ENCODE results near the gene CPSF4.

DNA sequence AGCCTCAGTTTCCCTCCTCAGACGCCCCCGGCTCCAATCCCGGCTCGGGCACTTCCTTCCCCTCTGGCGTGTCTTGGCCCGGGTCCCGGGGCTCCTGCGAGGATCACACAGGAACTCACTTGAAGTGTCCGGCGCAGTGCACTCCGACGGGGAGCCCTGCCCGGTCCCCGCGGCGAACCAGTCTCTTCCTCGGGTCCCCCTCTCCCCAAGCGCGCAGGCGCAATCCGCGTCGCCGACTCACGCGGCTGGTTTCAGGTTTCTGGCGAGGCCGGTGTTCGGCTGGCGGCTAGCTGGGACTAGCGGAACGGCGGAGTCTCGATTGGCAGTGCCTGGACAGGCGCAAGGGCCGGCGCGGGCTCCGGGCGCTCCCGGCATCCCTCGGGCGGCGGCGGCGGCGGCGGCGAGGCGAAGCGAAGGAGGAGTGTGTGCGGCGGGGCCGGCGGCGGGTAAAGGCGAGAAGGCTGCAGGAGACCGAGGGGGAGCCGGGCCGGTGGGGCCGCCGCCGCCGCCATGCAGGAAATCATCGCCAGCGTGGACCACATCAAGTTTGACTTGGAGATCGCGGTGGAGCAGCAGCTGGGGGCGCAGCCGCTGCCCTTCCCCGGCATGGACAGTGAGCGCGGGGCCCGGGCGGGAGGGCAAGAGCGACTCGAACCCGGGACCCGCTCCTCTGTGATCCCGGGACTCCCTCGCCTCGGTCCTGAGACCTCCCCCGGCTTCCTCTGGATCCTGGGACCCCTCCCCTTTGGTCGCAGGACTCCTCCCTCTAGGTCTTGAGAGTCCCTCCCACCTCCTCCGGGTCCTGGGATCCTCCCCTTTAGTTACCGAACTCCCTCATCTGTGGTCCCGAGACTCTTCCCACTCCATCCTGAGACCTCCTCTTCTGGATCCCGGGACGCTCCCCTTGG, at the start of gene CPSF4, which contains the start of gene PTCD1:
- TF ChIP-seq, protein P1, sequence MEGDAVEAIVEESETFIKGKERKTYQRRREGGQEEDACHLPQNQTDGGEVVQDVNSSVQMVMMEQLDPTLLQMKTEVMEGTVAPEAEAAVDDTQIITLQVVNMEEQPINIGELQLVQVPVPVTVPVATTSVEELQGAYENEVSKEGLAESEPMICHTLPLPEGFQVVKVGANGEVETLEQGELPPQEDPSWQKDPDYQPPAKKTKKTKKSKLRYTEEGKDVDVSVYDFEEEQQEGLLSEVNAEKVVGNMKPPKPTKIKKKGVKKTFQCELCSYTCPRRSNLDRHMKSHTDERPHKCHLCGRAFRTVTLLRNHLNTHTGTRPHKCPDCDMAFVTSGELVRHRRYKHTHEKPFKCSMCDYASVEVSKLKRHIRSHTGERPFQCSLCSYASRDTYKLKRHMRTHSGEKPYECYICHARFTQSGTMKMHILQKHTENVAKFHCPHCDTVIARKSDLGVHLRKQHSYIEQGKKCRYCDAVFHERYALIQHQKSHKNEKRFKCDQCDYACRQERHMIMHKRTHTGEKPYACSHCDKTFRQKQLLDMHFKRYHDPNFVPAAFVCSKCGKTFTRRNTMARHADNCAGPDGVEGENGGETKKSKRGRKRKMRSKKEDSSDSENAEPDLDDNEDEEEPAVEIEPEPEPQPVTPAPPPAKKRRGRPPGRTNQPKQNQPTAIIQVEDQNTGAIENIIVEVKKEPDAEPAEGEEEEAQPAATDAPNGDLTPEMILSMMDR (IDR thresholded peaks at IDR 0.05), result no peak
- TF ChIP-seq POLR2A (IDR thresholded peaks at IDR 0.05), result peak; percentile 56
